RPMI8226 (cell line): Measurements from ENCODE around the gene DMRT3.

ENCODE experiments used
- DNase-seq: peaks from one replicate; pipeline ENCODE4 v3.0.0-alpha.2; 2015

The DMRT3 gene, protein sequence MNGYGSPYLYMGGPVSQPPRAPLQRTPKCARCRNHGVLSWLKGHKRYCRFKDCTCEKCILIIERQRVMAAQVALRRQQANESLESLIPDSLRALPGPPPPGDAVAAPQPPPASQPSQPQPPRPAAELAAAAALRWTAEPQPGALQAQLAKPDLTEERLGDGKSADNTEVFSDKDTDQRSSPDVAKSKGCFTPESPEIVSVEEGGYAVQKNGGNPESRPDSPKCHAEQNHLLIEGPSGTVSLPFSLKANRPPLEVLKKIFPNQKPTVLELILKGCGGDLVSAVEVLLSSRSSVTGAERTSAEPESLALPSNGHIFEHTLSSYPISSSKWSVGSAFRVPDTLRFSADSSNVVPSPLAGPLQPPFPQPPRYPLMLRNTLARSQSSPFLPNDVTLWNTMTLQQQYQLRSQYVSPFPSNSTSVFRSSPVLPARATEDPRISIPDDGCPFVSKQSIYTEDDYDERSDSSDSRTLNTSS

DNA sequence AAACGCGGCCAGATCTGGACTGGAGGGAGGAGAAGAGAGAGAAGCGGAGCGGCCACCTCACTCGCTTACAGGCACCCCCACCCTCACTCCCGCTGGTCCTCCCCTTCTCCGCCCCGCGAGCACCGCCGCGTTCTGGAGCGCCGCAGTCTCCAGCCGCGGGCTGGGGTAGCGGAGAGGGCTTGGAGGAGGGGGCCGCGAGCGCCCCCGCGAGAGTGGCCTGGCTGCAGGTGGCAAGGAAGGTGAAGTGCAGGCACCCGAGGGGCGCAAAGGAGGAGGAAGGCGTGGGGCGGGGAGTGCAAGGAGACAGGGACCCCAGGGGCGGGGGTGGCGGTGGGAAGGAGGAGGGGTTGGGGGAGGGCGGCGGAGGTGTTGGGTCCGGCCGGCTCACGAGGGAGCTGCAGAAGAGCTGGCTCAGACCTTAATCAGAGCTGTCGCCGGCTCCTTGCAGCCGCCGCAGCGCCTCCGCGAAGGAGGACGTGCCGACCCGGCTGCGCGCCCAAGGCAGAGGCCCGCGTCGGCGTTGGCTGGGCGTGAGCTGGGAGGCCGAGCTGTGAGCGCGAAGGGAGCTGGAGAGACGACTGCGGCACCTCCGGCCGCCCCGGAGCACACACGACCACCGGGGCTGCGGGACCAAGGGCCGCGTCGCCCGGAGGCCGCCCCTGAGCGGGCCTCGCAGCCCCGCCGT, at the start of gene DMRT3:
Gene DMRT3 (plus strand): TSS at position 398 of the 685 bp plus-strand sequence. CDS start 347 bp downstream, outside the sequence.
- DNase-seq = peak; percentile 27

DNA sequence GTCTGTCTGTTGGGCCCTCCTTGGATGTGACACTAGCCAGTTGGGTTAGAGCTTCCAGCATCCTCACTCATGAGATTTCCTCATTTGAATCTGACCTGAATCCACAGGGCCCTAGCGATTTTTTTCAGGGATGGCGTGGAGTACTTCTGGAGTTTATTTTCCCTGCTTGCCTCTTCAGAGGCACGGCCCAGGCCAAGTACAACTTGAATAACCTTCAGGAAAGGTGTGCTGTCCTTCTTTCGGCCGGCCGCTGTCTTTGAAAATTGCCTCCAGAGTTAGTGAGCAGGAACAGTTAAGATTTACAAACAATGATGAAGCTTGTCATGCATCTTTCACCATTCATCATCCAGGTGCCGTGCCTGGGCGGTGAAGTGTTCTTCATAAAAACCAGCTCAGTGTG, 49.5 kb upstream of the DMRT3 start:
- no peak for DNase-seq

DNA sequence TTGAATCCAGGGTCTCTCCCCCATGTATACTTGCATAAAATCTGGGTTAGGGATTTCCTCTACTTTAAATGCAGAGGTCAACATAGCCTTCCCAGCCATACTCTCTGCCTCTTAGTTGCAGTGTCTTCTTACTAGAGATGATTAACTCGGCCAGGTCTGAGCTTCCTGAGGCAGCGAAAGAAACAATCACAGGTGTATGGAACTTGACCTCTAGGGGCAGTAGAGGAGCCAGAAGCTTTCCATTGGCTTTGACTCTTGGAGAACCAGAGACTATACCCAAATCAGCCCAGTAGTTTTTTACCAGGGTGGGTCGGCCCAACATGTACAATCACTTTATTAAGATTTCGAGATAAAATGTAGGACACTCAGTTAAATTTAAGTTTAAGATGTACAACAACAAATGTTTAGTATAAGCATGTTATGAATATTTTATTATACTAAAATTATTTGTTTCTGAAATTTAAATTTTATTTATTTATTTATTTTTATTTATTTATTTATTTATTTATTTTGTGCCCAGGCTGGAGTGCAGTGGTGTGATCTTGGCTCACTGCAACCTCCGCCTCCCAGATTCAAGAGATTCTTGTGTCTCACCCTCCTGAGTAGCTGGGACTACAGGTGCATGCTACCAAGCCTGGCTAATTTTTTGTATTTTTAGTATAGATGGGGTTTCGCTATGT, 48.0 kb upstream of the DMRT3 start:
- peak; percentile 31 for DNase-seq

DNA sequence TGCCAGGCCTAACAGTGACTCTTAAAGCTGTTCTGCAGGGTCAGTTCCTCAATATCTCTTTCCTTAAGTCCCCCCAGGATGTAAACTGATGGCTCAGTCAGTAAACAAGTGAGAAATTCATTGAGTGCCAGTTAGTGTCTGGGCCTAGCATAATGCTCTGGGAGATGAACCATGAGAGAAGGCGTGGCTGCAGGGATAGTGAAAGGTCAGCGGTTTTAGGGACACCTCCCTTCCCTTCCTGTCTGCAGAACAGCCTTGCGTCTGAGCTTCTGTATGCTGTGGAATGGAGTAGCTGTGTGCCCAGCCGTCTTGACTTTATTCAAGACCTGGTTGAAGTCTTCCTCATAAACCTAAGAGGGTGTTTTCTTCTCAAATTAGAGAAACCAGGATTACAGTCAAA, 46.7 kb upstream of the DMRT3 start:
- DNase-seq = peak; percentile 54

DNA sequence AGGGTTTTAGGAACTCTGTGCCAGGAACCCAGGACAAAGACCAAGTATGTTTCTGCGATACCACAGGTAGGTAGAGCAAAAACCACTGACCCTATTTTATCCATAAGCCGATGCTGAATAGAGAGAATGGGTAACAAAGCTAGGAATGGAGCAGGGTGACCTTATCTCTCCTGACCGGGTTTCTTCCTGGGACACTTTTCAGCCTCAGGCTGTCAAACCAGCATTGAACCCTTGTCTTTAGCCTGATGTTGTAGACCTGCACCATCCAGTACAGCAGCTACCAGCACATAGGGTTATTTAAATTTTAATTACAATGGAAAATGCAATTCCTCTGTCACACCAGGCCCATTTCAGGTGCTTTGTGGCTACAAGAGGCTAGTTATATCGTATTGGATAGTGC, 43.1 kb upstream of the DMRT3 start:
- DNase-seq = no peak

DNA sequence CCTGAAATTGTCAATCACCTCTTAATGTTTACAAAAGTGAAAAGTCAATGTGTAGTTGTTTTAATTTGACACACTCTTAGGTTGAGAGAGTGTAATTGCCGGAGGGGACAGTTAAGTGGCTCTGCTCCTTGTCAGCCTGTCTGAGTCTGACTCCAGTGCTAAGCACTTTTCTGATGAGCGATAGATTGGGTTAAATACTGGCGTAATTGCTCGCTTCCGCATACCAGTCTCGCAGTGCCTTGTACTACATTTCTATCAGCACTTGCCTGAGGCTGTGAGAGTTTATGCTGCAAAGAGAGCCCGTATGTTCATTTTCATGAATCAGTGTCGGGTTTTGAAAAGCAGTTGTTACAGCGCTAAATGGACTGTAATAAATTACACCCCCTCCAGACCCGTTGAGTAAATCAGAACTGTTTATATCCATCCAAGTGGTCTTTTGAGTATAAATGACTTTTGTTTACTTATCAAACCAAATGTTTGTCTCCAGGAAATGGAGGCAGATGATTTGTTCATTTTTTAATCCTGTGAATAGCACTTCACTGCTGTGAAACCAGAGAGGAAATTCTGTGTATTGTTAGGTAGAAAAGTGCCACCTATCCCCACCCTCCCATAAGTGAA, 41.0 kb upstream of the DMRT3 start:
- no peak for DNase-seq

DNA sequence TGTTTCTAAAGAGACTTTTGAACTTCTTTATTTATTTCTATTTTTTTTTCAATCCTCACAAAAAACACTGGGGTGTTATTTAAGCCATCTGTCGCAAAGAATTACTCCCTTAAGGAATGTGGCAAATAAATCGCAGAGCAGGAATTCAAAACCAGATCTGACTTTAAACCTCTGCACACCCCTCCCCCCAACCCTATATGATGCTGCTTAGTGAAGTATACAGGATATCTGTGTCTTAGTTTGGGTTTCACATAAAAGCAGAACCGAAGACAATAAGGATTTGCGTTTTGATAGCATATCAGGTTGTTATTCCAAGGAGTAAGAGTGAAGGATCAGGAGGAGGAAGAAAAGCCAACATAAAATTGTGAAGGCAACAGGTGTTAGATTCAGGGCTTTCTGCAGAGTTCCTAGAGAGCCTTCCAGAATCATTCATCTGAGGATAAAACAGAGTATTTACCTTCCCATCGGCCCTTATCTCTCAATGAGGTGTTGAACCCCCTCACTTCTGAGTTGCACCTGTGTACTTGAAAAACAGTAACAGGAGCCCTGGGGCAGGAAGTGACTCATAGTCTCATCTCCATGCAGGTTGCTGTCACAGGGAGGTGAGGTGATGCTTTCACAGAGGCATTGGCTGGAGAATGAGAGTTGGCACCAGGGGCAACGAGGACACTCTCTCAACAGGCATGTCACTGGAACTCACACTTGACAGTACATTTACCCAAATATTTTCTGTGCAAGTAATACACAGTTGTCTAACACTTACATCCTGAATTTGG, 33.5 kb upstream of the DMRT3 start:
- DNase-seq = peak; percentile 49

DNA sequence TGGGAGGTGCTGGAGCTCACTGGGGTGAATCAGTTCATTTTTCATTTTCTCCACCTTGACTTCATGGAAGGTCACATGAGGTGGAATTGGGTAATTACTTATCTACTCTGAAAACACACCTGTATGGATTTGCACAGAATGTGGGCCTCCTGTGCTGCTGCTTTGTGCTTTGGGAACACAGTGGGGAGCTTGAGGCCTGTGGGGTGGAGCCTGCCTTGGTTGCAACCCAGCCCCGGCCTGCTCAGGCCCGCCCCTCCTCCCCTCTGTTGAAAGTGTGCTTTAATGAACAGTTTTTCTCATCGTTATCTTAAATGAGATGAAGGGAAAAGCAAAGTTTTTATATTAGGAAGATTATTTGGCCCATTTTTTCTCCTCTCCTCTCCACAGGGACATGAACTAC, 28.5 kb upstream of the DMRT3 start:
- DNase-seq = no peak

DNA sequence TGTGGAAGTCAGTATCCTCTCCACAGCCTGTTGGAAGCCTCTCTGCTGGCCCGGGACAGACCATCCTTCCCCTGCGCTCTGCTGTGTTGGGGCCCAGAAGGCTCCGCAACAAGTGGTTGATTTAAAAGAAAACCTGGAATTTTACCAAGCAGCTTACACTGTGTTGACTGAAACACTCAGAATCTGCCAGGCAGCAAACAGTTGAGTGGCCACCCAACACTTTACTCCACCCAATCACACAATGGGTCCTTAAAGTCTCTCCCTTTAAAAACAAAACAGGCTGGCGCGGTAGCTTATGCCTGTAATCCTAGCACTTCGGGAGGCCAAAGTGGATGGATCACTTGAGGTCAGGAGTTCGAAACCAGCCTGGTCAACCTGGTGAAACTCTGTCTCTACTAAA, 28.0 kb upstream of the DMRT3 start:
- DNase-seq = no peak

DNA sequence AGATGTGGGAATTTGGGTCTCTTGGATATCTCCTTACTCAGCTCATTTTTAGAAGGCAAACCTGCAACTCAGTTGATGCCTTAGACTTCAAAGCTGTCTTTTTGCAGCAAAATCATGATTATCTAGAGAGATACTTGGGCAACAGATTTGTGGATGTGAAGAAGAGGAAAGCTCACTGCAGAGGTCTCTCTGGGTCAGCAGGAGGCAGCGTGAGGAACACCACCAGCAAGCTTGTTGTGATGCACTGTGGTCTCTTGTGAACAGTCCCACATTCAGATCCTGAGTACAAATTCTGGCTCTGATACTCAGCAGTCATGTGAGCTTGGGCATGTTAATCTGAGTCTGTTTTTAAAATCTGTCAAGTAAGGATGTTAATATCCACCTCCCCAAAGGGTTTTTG, 26.3 kb upstream of the DMRT3 start:
- DNase-seq = no peak

DNA sequence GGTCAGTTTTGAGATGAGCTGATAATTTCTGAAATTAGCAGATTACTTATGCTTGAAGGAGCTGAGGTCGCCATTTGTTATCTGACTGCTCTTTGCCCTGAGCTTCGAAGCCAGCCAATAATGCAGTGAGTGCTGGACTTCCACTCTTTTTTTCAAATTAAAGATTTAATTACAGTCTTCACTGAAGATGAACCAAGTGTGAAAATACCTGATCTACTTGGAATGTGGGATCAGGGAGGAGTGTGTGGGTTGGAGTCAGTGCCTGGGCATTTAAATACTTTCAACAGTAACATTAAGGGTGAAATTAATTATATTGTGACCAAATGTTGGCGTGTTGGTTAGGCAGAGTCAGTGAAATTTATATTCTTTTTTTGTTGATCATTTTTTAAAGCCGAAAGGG, 23.9 kb upstream of the DMRT3 start:
- DNase-seq = no peak

DNA sequence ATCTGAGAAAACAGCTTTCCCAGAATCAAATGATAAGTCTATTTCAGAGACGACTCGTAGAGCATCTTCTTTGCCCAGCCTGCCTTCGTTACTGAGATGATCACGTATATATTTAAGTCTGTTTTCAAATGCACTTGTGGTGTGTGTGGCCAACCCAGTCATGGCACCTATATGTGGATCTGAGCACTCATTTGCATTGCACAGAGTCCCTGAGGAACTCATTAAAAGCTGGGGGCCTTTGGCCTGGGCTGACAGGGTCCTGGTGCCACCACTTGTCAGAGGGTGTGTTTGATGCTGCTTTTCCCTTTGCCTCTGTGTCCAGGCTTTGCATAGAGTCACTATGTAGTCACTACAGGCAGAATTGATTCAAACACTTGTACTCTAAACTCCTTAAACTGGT, 17.4 kb upstream of the DMRT3 start:
- no peak for DNase-seq

DNA sequence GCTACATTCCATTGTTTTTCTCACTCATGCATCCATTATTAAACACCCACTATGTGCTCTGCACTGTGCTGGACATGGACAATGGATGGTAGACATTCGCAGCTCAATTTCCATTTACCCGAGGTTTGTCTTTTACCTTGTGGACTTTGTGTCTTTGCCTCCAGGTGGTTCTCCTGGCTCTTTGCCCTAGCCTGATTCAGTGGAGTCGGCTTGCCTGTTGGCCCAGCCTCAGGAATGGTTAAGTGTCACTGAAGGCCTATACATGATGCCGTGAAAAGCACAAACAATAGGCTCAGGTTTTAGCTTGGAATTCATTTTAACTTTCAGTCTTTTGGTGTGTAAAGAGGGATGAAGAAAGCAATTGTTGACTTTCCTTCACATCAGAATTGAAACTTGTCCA, 16.5 kb upstream of the DMRT3 start:
- no peak for DNase-seq

DNA sequence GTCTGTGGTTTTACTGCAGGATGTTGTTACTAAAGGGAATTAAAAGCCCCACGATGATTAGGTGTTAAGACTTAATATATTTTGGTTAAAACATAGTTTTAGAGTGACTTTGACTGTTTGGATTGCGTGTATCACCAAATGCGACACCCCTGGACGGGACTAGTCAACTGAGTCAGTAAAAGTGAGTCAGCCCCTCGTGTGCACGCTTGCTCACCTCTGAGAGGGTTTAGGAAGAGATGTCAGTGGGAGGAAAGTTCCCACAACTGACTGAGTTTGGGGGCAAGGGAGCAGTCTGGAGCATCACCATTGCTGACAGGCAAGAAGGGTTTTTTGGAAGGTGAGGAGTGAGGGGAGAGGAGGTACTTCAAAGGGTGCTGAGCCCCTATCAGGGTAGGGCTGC, 14.4 kb upstream of the DMRT3 start:
- no peak for DNase-seq

DNA sequence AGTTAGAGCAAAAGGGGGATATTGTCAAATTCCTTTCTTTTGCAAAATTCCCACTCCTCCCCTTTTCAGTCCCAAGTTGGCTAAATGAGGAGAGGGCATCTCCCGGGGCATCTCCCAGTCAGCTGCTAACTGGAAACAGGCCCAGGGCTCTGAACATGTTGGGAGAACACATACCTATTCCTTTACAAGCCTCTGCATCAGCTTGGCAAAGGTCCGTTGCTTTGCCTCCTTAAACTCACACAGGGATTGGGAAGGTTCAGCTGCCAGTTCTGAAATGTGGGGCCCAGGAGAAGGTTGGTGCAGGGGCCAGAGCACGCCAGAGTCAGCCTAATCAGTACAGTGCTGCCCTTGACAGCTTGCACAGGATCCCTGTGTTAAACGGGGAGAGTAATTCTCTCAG, 11.0 kb upstream of the DMRT3 start:
- no peak for DNase-seq

DNA sequence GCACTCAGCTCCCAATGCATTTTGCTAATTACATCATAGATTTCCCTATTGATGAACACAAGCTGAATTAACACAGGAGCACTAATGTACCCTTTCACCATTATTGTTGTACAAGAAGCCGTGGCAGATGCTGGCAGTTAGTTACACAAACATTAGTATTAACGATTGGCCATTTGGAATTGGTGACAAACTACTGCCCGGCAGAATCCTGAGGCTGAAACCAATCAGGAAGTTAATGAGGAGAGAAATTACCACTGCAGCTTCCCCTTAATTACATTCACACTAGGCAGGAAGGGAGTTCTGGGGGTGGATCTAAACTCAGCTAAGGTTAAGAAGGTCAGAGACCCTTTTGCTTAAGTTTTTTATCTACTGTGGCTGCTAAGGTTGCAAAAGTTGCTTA, 9.6 kb upstream of the DMRT3 start:
- DNase-seq = no peak

DNA sequence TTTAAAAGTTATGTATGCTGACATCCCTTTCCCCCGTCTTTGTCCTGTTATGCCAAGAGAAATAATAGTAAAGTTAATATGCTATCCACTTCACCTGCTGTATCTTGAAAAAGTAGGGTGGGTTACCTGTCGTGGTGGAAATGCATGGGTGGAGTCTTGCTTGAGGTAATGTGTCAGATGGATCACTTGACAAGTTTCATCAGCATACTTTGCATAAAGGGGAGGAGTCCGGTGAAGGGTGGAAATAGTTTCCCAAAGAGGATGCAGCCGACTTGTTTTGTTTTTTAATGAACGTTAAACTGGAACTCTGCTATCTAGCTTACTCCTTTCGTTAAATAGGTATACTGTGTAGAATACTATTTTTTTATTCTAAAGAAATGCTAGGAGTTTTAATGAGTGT, 9.0 kb upstream of the DMRT3 start:
- no peak for DNase-seq

DNA sequence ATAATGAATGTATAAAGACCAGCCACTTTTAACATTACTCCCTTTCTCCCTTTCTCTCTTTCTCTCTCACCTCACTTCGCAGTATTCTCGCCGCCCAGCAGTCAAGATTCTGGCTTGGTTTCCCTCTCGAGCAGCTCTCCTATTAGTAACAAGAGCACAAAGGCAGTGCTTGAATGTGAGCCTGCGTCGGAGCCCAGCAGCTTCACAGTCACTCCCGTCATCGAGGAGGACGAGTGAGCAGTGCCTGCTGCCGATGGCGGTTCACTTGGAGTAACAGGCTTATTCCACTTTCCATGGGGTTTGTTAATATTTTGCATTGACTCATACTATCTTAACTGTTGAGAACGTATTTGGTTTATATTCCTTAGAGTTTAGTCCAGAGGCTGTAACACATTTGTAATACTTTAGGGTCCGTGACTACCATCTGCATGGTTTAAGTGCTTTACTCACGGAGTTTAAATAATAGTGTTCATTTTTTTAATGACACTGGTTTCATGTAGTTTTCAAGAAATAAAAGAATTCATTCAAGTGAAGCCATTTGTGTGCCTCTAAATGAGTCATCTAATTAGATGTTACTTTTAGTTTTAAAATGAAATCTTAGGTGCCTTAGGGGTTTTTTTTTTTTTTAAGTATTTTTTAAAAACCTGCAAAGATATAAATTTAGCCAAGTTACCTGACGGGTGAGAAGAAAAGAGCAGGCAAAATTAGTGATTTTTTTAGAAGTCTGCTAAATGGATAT, 8.4 kb upstream of the DMRT3 start:
- DNase-seq = no peak

DNA sequence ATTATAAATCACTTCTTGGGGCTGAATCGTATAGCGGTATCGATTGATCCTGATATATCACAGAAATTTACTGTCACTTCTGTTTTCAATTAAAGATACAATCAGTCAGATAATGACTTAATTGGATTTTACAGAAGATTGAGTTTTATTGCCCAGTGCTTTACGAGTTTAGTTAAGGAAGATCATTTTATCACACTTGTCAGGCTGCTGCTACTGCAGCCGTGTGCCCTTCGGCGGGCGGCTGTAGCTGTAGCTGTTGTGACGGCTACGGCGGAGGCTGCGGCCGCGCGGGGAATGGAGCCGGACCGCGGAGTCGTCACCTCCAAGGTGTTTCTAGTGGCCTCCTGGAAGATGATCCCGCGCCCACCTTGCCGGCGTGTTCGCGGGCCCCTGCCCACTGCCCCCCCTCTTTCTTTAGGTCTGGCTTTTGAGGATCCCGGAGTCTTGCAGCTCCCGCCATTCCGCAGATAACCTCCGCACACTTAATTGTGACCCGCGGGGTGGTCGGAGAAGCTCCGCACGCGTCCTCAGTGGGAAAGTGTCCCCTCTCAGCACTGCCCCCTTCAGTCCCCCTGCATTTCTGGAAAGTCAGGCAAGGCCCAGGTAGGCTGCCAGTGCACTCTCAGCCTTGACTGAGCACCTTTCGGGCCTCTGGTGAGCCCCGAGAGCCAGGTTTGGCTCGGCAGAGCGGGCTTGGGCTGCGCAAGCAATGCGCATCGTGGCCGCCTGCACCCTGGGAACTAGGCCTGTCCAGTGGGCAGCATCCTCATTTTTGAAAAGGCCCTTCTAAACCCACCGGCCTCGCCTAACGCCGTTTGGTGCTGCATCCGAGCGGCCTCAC, 6.9 kb upstream of the DMRT3 start:
- DNase-seq = no peak

DNA sequence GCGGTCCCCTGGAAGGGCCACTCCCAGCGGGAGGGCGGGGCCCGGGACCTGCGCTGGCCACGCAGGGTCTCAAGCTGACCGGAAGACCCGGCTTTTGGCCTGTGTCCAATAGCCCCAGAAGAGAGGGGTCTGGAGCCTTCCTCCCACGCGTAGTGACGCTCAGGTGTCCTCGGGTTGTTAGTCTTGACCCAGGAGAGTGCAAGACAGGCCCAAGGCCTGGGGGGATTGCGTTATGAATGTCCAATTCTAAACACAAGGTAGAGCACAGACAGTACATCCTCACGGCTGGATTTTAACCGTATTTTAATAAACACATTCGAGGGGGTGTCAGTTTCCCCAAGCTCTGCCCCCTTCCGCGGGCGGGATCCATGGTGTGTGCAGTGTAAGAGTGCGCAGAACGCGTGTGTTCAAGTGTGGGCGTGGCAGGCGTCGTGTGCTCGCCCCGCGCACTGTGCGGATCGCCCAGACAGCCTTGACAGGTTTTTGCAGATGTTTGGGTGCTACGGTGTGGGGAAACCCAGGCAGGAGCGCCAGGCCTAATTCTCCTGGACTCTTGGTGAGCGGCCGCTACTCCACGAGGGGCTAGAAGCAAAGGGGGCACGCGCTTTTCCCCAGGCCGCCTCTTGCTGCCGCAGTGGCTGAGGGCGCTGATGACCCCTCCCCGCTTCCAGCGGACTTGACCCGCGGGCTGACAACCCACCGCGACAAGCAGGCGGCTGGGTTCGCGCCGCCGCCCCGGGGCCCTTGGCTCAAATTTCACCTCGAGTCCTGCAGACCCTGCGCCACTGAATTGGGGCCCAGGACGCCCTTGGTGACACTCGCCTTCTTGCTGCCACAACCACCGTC, 6.1 kb upstream of the DMRT3 start:
- DNase-seq = no peak
